Vagina (tissue), 2 donors: Measurements from ENCODE around the gene EHMT1. TPM values are rescaled to one million over a fixed set of nuclear protein-coding genes. Genes with fewer than 3 reads are reported as not detected.
"Not testable (repeated sequence)": the region's sequence is repeated elsewhere in the genome, so short reads cannot be mapped to it uniquely, and the experiment has no call there.

Experiments
- DNase-seq, 2 donors: peaks; one replicate each; pipeline ENCODE4 v3.0.0-alpha.2; 2017; ENCODE audit errors: extremely low spot score in 2 of 2
- H3K27ac ChIP-seq: fragments of 200-600 bp; sonication (generic); one replicate; pipeline ENCODE4 v1.5.1; 2019
- H3K27me3 ChIP-seq: fragments of 200-600 bp; sonication (generic); one replicate; pipeline ENCODE4 v1.5.1; 2019
- H3K36me3 ChIP-seq, 2 donors: fragments of 200-600 bp; sonication (generic); one replicate each; pipeline ENCODE4 v1.5.1; 2017 to 2019
- H3K4me1 ChIP-seq: fragments of 200-600 bp; sonication (generic); one replicate; pipeline ENCODE4 v1.5.1; 2019
- H3K4me3 ChIP-seq, 2 donors: fragments of 200-600 bp; sonication (generic); 1 replicate in 1 of 2; 2 replicates in 1 of 2; pipeline ENCODE4 v1.5.1; 2016 to 2019
- H3K9me3 ChIP-seq: fragments of 200-600 bp; sonication (generic); one replicate; pipeline ENCODE4 v1.5.1; 2019
- POLR2A ChIP-seq, 2 donors: fragments of 450-650 bp; IDR thresholded peaks; one replicate each; pipeline ENCODE4 v1.6.1; 2017; ENCODE audit warnings: antibody characterized with exemption in 2 of 2, mild to moderate bottlenecking in 2 of 2, moderate library complexity in 2 of 2
- POLR2AphosphoS5 ChIP-seq, 2 donors: sonication (generic); formaldehyde crosslinking; IDR thresholded peaks; one replicate each; pipeline ENCODE4 v1.9.0; 2017; ENCODE audit warnings: antibody characterized with exemption in 2 of 2, mild to moderate bottlenecking in 2 of 2, low read depth in 1 of 2; ENCODE audit not compliant: insufficient read depth in 1 of 2
- intact Hi-C: fragments of 100-400 bp; cut with DNase I; formaldehyde crosslinking; loops from one replicate; pipeline ENCODE4 v1.15.1; 2023
- microRNA counts, 2 donors: library from miRNA; unstranded; fragments of <30 nt; microRNA quantifications; one replicate each; lab custom pipeline; 2016 to 2017
- microRNA-seq: library from miRNA; unstranded; fragments of <30 nt; microRNA quantifications from one replicate; pipeline ENCODE4, GENCODE V29; 2017; ENCODE audit warnings: borderline number of aligned reads, borderline replicate concordance
- small RNA-seq: library from RNA; depleted of rRNA; stranded (forward); fragments of <200 nt; gene quantifications from one replicate; pipeline ENCODE3, GENCODE V24; 2016
- total RNA-seq: library from RNA; depleted of rRNA; stranded (reverse); fragments of >200 nt; gene quantifications from one replicate; pipeline ENCODE4 v1.2.3, GENCODE V29; 2016
- TF ChIP-seq, protein P1 (sequence below), 3 experiments: fragments of 450-650 bp in 2 of 3; fragments of 200-600 bp in 1 of 3; sonication (generic) in 1 of 3; IDR thresholded peaks; one replicate each; pipeline ENCODE4 v1.5.1; 2017 to 2019; ENCODE audit warnings: antibody characterized with exemption in 3 of 3, mild to moderate bottlenecking in 2 of 3, moderate library complexity in 2 of 3

EHMT1 gene
- total RNA-seq, 1 donor from 2014 or later, result 65.8 TPM

DNA sequence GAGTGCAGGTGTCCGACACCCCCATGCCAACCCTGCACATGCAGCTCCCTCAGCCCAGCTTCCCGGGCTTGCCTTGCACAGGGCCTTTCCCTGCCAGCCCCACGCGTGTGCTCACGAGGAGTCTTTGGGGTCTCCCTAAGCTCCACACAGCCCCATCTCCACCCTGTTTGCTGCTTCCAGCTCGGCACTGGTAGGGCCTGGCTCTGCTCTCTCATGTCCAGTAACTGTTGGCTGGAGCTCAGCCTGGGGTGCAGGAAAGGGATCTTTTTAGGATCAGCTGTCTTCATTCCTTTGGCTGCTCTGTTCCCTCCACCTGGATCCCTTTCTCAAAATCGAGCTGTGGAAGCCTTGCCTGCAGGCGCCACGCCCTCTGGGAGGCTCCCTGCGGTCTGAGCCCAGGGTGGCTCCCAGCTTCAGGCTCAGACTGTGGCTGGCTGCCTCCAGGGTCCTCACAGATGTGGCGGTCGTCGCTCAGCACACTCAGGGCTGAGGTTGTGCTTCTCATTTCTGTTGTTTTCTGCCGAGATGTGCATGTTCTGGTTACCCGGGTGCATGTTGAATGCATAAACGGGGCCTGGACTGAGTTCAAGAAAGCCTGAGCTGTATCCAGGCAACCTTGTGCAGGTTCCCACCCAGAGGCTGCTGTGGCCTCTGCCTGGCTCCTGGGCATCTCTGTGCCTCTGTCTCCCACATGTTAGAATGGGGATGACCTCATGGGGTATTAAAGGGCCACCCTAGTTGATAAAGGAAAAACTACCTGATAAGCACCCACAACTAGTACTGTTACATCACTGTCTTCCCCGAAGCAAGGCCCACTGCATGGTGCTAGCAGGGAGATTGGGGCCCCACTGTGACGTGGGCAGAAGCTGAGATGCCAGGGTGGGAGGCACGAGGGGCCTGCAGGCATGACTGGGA, 263.0 kb downstream of the EHMT1 start:
- DNase-seq, result no peak
- Histone ChIP-seq H3K4me1 (peaks cover 5% of the 10 kb centered on the region), H3K36me3 (no peaks in the 10 kb centered on the region), H3K27me3 (no peaks in the 10 kb centered on the region), H3K4me3 (no peak overlapping the region), H3K9me3 (no peaks in the 10 kb centered on the region), H3K27ac (no peak overlapping the region)
- TF ChIP-seq, protein P1, sequence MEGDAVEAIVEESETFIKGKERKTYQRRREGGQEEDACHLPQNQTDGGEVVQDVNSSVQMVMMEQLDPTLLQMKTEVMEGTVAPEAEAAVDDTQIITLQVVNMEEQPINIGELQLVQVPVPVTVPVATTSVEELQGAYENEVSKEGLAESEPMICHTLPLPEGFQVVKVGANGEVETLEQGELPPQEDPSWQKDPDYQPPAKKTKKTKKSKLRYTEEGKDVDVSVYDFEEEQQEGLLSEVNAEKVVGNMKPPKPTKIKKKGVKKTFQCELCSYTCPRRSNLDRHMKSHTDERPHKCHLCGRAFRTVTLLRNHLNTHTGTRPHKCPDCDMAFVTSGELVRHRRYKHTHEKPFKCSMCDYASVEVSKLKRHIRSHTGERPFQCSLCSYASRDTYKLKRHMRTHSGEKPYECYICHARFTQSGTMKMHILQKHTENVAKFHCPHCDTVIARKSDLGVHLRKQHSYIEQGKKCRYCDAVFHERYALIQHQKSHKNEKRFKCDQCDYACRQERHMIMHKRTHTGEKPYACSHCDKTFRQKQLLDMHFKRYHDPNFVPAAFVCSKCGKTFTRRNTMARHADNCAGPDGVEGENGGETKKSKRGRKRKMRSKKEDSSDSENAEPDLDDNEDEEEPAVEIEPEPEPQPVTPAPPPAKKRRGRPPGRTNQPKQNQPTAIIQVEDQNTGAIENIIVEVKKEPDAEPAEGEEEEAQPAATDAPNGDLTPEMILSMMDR (IDR thresholded peaks at IDR 0.05), result no peak
- TF ChIP-seq POLR2AphosphoS5 (IDR thresholded peaks at IDR 0.05; ENCODE audit: insufficient read depth in 1 of 2, low read depth in 1 of 2), result no peak
- TF ChIP-seq POLR2A (IDR thresholded peaks at IDR 0.05), result no peak
- intact Hi-C loops, result no loop called here

DNA sequence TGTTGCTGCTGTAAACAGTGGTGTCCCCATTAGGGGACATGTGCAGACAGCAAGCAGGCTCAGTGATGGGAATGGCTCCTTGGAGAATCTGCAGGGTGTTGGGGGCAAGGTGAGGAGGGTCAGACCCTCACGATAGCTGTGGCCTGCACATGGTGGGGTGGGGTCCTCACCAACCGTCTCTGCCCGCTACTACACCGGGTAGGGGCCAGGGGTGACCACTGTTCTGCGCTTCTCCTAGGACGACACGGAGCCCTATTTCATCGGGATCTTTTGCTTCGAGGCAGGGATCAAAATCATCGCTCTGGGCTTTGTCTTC, 263.7 kb downstream of the EHMT1 start:
- TF ChIP-seq, protein P1 (IDR thresholded peaks at IDR 0.05), result no peak
- TF ChIP-seq POLR2A (IDR thresholded peaks at IDR 0.05) (no peak), POLR2AphosphoS5 (IDR thresholded peaks at IDR 0.05; ENCODE audit: insufficient read depth in 1 of 2, low read depth in 1 of 2) (no peak)
- no peak for DNase-seq
- H3K9me3 ChIP-seq, result no peaks in the 10 kb centered on the region
- no peak overlapping the region for H3K4me3 ChIP-seq
- H3K36me3 ChIP-seq, result no peaks in the 10 kb centered on the region
- peaks cover 5% of the 10 kb centered on the region for H3K4me1 ChIP-seq
- H3K27ac ChIP-seq, result no peak overlapping the region
- intact Hi-C loops, result no loop called here
- no peaks in the 10 kb centered on the region for H3K27me3 ChIP-seq

DNA sequence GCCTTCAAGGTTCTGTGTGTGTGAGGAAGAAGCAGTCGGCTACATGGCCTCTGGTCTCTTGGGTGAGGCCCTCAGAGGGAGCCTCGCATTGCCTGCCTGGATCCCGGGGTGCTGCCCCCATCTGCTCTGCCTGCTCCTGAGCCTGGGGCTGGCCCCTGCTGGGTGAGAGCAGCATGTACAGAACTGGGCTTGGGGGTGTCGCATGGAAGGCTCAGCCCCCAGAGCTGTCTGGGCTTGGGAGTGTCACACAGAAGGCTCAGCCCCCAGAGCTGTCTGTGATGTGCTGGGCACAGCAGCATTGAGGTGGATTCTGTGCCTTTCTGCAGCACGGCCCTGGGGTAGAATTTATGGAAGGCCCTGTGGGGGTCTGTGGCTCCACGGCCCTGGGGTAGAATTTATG, 265.2 kb downstream of the EHMT1 start:
- H3K27ac ChIP-seq, H3K4me1 ChIP-seq, intact Hi-C loops, DNase-seq, H3K27me3 ChIP-seq, H3K4me3 ChIP-seq, H3K9me3 ChIP-seq, H3K36me3 ChIP-seq: not testable (repeated sequence)

DNA sequence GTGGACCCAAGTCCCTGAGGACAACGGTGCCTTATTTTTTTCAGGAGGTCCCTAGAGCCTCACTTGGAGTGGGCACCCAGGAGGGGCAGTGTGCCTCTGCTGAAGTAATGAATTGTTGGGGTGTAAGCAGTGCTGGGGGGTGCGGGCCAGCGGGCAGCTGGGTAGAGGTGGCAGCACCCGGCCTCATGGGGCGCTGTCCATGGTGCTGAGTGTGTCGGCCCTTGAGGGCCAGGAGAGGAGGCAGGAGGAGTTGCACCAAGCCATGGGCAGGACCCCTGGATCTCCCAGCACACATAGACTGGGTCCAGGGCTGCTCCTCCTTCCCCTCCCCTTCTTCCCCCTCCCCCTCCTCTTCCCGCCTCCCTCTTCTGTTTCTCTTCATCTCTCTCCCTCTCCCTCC, 265.7 kb downstream of the EHMT1 start:
- H3K36me3 ChIP-seq, H3K9me3 ChIP-seq, H3K27me3 ChIP-seq, H3K4me1 ChIP-seq, intact Hi-C loops, DNase-seq, H3K27ac ChIP-seq, H3K4me3 ChIP-seq: not testable (repeated sequence)

DNA sequence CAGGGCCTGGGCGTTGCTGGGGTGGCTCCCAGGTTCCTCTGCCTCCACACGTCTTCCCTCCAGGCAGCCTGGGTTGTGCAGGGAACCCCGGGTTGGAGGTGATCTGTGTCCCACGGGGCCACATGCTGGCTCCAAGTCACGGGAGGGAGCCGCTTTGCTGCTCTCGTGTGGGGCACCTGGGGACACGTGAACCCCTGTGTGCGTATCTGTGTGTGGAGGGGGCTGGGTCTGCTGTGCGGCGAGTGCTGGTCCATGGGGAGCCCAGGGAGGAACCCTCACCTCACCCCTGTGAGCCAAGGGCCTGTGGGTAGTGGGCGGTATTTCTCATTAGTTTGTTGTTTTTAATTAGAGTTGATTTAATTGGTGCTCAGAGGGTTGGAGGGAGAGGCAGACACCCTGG, 266.3 kb downstream of the EHMT1 start:
- H3K4me1 ChIP-seq, H3K4me3 ChIP-seq, DNase-seq, H3K9me3 ChIP-seq, intact Hi-C loops, H3K36me3 ChIP-seq, H3K27me3 ChIP-seq, H3K27ac ChIP-seq: not testable (repeated sequence)

MicroRNAs encoded within 50 kb of the gene (microRNA counts, 767-probe panel; counts per million panel counts)
- microRNA hsa-miR-602 (lab: Ali Mortazavi, UCI), result 238 to 261 counts per million in 2 donors

Small RNAs within 50 kb of the gene (microRNA-seq; reads per million reads assigned to microRNA genes)
- not detected for gene MIR602

Small RNAs within 50 kb of the gene (small RNA-seq; reads per million reads assigned to genes)
- gene MIR602 (not detected), gene RF00017 (not detected)

Other genes starting within 250 kb of the EHMT1 start
- gene EXD3, start 195.8 kb upstream of the EHMT1 start, total RNA-seq, result 35.6 TPM
- gene NOXA1, start 195.6 kb upstream of the EHMT1 start, total RNA-seq, result 2.9 TPM
- not detected for gene ENTPD8, start 177.6 kb upstream of the EHMT1 start, total RNA-seq
- 35.1 TPM for gene NSMF, start 159.7 kb upstream of the EHMT1 start, total RNA-seq
- 16.2 TPM for gene PNPLA7, start 68.6 kb upstream of the EHMT1 start, total RNA-seq
- 83.7 TPM for gene MRPL41, start 67.1 kb upstream of the EHMT1 start, total RNA-seq
- gene DPH7, start 40.1 kb upstream of the EHMT1 start, total RNA-seq, result 32.9 TPM
- gene ZMYND19, start 28.5 kb upstream of the EHMT1 start, total RNA-seq, result 10.3 TPM
- gene ARRDC1, start 13.3 kb upstream of the EHMT1 start, total RNA-seq, result 114 TPM